ENCODE results near the gene NPAS4. TPM values are rescaled to one million over a fixed set of nuclear protein-coding genes. Genes with fewer than 3 reads are reported as not detected.

The NPAS4 gene
- polyA plus RNA-seq, 1 of the 3 experiments (the other 2 are of a cell fraction), result 0.03 TPM

GRCh38 chr11:66407651-66408050 is 13.2 kb upstream of the NPAS4 start:
- DNase-seq, result no peak
- WGBS (ENCODE audit: low lambda C conversion rate), result 42% methylated on average over 5 of the region's 5 CpGs
- peaks cover 0 to 3% of the 10 kb centered on the region in 2 experiments; a peak in 1 of 4 replicates for H3K4me1 ChIP-seq (ENCODE audit: control insufficient read depth in 1 of 2, insufficient read depth in 2 of 2, low read depth in 1 of 2, low read length in 1 of 2)

GRCh38 chr11:66408488-66409214 is 12.2 kb upstream of the NPAS4 start:
- peak overlapping the region; percentile 47 to 68 for H3K4me3 ChIP-seq (ENCODE audit: low read depth in 2 of 2, low read length in 1 of 2)
- DNase-seq, result peak; percentile 95
- H4K20me1 ChIP-seq (ENCODE audit: insufficient read depth), result no peaks in the 10 kb centered on the region
- H3F3A ChIP-seq (replicated peaks; ENCODE audit: insufficient read depth), result no peaks in the 10 kb centered on the region
- H3K79me2 ChIP-seq (ENCODE audit: insufficient read depth), result no peaks in the 10 kb centered on the region
- H3K27ac ChIP-seq (ENCODE audit: low read depth in 2 of 2, low read length in 1 of 2), result no peak overlapping the region
- H3K4me2 ChIP-seq, result peak overlapping the region; percentile 94
- no peak overlapping the region for H3K9ac ChIP-seq
- under 1% methylated on average over 20 of the region's 63 CpGs for WGBS (ENCODE audit: low lambda C conversion rate)
- H3K27me3 ChIP-seq (ENCODE audit: insufficient read depth), result peaks cover 45% of the 10 kb centered on the region
- peak overlapping the region; percentile 83 for H2AFZ ChIP-seq (ENCODE audit: low read depth)
- H3K4me1 ChIP-seq (ENCODE audit: control insufficient read depth in 1 of 2, insufficient read depth in 2 of 2, low read depth in 1 of 2, low read length in 1 of 2), result peaks cover 0 to 3% of the 10 kb centered on the region in 2 experiments; a peak in 1 of 4 replicates
- ChIA-PET POLR2A (no interaction called here), CTCF (interaction anchor here (0.6 to 17.9 kb wide), 39 partner anchors 8 to 759 kb away, joined by 3 to 617 read pairs (median 4); partner anchors contain the start of genes B4GAT1, BBS1, CTSF and DPP3)
- no peaks in the 10 kb centered on the region for H3K9me2 ChIP-seq
- H3K9me3 ChIP-seq, result no peaks in the 10 kb centered on the region
- no peaks in the 10 kb centered on the region for H3K36me3 ChIP-seq (replicated peaks in 1 of 2; ENCODE audit: control insufficient read depth in 1 of 2, insufficient read depth in 2 of 2, low read length in 1 of 2)
- TF ChIP-seq GABPA (IDR thresholded peaks at IDR 0.05; ENCODE audit: low read depth) (no peak), FOXM1 (IDR thresholded peaks at IDR 0.05; ENCODE audit: low read depth) (no peak), NRF1 (IDR thresholded peaks at IDR 0.05; ENCODE audit: low read depth, low read length) (no peak; the same call in 1 of the 2 replicates), EP300 (IDR thresholded peaks at IDR 0.05; ENCODE audit: borderline replicate concordance in 1 of 2, low read depth in 1 of 2, low read length in 1 of 2) (no peak), RCOR1 (IDR thresholded peaks at IDR 0.05; ENCODE audit: low read length) (no peak), FOXJ3 (CRISPR knock-in tag; IDR thresholded peaks at IDR 0.05) (no peak), JUND (IDR thresholded peaks at IDR 0.05) (no peak), RAD21 (IDR thresholded peaks at IDR 0.05; ENCODE audit: low read length) (peak; percentile 96), MEF2A (IDR thresholded peaks at IDR 0.05; ENCODE audit: borderline replicate concordance, low read depth) (no peak), CHD2 (IDR thresholded peaks at IDR 0.05; ENCODE audit: low read length, partially characterized antibody) (no peak), TEAD4 (IDR thresholded peaks at IDR 0.05; ENCODE audit: borderline replicate concordance, insufficient read depth) (no peak)
- TF ChIP-seq, protein P1, sequence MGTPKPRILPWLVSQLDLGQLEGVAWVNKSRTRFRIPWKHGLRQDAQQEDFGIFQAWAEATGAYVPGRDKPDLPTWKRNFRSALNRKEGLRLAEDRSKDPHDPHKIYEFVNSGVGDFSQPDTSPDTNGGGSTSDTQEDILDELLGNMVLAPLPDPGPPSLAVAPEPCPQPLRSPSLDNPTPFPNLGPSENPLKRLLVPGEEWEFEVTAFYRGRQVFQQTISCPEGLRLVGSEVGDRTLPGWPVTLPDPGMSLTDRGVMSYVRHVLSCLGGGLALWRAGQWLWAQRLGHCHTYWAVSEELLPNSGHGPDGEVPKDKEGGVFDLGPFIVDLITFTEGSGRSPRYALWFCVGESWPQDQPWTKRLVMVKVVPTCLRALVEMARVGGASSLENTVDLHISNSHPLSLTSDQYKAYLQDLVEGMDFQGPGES (IDR thresholded peaks at IDR 0.05; ENCODE audit: low read depth, low read length), result no peak
- TF ChIP-seq, protein P2, sequence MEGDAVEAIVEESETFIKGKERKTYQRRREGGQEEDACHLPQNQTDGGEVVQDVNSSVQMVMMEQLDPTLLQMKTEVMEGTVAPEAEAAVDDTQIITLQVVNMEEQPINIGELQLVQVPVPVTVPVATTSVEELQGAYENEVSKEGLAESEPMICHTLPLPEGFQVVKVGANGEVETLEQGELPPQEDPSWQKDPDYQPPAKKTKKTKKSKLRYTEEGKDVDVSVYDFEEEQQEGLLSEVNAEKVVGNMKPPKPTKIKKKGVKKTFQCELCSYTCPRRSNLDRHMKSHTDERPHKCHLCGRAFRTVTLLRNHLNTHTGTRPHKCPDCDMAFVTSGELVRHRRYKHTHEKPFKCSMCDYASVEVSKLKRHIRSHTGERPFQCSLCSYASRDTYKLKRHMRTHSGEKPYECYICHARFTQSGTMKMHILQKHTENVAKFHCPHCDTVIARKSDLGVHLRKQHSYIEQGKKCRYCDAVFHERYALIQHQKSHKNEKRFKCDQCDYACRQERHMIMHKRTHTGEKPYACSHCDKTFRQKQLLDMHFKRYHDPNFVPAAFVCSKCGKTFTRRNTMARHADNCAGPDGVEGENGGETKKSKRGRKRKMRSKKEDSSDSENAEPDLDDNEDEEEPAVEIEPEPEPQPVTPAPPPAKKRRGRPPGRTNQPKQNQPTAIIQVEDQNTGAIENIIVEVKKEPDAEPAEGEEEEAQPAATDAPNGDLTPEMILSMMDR (IDR thresholded peaks at IDR 0.05), result peak; percentile 100
- TF ChIP-seq, protein P3, sequence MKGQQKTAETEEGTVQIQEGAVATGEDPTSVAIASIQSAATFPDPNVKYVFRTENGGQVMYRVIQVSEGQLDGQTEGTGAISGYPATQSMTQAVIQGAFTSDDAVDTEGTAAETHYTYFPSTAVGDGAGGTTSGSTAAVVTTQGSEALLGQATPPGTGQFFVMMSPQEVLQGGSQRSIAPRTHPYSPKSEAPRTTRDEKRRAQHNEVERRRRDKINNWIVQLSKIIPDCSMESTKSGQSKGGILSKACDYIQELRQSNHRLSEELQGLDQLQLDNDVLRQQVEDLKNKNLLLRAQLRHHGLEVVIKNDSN (IDR thresholded peaks at IDR 0.05; ENCODE audit: borderline replicate concordance, low read depth), result no peak

More at GRCh38 chr11:66407651-66408050, 13.2 kb upstream of the NPAS4 start:
- Histone ChIP-seq H3K9ac (no peak overlapping the region), H3K36me3 (replicated peaks in 1 of 2; ENCODE audit: control insufficient read depth in 1 of 2, insufficient read depth in 2 of 2, low read length in 1 of 2) (no peaks in the 10 kb centered on the region), H3K4me2 (no peak overlapping the region), H3K4me3 (ENCODE audit: low read depth in 2 of 2, low read length in 1 of 2) (no peak overlapping the region), H3K27me3 (ENCODE audit: insufficient read depth) (peaks cover 53% of the 10 kb centered on the region), H2AFZ (ENCODE audit: low read depth) (no peak overlapping the region), H3F3A (replicated peaks; ENCODE audit: insufficient read depth) (no peaks in the 10 kb centered on the region), H3K27ac (ENCODE audit: low read depth in 2 of 2, low read length in 1 of 2) (no peak overlapping the region), H4K20me1 (ENCODE audit: insufficient read depth) (no peaks in the 10 kb centered on the region), H3K9me3 (no peaks in the 10 kb centered on the region), H3K79me2 (ENCODE audit: insufficient read depth) (no peaks in the 10 kb centered on the region), H3K9me2 (no peaks in the 10 kb centered on the region)
- TF ChIP-seq YY1 (IDR thresholded peaks at IDR 0.05; ENCODE audit: low read depth) (no peak), POLR2AphosphoS5 (IDR thresholded peaks at IDR 0.05; ENCODE audit: low read depth, low read length) (no peak), MEF2A (IDR thresholded peaks at IDR 0.05; ENCODE audit: borderline replicate concordance, low read depth) (no peak)
- TF ChIP-seq, protein P4, sequence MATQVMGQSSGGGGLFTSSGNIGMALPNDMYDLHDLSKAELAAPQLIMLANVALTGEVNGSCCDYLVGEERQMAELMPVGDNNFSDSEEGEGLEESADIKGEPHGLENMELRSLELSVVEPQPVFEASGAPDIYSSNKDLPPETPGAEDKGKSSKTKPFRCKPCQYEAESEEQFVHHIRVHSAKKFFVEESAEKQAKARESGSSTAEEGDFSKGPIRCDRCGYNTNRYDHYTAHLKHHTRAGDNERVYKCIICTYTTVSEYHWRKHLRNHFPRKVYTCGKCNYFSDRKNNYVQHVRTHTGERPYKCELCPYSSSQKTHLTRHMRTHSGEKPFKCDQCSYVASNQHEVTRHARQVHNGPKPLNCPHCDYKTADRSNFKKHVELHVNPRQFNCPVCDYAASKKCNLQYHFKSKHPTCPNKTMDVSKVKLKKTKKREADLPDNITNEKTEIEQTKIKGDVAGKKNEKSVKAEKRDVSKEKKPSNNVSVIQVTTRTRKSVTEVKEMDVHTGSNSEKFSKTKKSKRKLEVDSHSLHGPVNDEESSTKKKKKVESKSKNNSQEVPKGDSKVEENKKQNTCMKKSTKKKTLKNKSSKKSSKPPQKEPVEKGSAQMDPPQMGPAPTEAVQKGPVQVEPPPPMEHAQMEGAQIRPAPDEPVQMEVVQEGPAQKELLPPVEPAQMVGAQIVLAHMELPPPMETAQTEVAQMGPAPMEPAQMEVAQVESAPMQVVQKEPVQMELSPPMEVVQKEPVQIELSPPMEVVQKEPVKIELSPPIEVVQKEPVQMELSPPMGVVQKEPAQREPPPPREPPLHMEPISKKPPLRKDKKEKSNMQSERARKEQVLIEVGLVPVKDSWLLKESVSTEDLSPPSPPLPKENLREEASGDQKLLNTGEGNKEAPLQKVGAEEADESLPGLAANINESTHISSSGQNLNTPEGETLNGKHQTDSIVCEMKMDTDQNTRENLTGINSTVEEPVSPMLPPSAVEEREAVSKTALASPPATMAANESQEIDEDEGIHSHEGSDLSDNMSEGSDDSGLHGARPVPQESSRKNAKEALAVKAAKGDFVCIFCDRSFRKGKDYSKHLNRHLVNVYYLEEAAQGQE (IDR thresholded peaks at IDR 0.05; ENCODE audit: low read depth, low read length), result no peak
- CTCF ChIA-PET, result interaction anchor here (1.0 to 17.9 kb wide), 15 partner anchors 12 to 271 kb away, joined by 3 to 617 read pairs (median 12); partner anchors contain the start of genes DPP3, MRPL11, NPAS4 and PELI3
- POLR2A ChIA-PET, result no interaction called here

Measured in SK-N-SH (cell line).